ENCODE data around the gene ABCB1.

GRCh38 chr7:87513735-87514335 is 86.8 kb downstream of the ABCB1 start:
- TF ChIP-seq CTCF (optimal IDR thresholded peaks at IDR 0.05 in 1 of 3, IDR thresholded peaks at IDR 0.05 in 1 of 3, conservative IDR thresholded peaks at IDR 0.05 in 1 of 3; ENCODE audit: extremely low read depth in 1 of 3, insufficient read depth in 2 of 3, low read length in 3 of 3): no peak
- no peak for TF ChIP-seq EZH2 (IDR thresholded peaks at IDR 0.05; ENCODE audit: low read length)

Measured in keratinocyte (primary cell).